ENCODE data around the gene RNF223.
"Not testable (repeated sequence)": the region's sequence is repeated elsewhere in the genome, so short reads cannot be mapped to it uniquely, and the experiment has no call there.

The RNF223 gene

GRCh38 chr1:1058088-1058905 lies 15.8 kb downstream of the RNF223 start:
- no peak for DNase-seq

GRCh38 chr1:1057769-1058087 lies 16.4 kb downstream of the RNF223 start:
- not testable (repeated sequence) for DNase-seq

GRCh38 chr1:1055841-1056736 lies 18.0 kb downstream of the RNF223 start:
- no peak for DNase-seq

- no peak for DNase-seq
Observed at GRCh38 chr1:1054971-1055370, 19.1 kb downstream of the RNF223 start.

- no peak for DNase-seq
Observed at GRCh38 chr1:1054099-1054700, 19.9 kb downstream of the RNF223 start.

GRCh38 chr1:1053682-1054081 lies 20.4 kb downstream of the RNF223 start:
- DNase-seq = no peak

GRCh38 chr1:1053022-1053421 lies 21.1 kb downstream of the RNF223 start:
- DNase-seq = no peak

GRCh38 chr1:1052003-1052840 lies 21.9 kb downstream of the RNF223 start:
- DNase-seq = no peak

- DNase-seq = no peak
Observed at GRCh38 chr1:1051127-1051810, 22.8 kb downstream of the RNF223 start.

- DNase-seq = no peak
Observed at GRCh38 chr1:1050577-1051052, 23.5 kb downstream of the RNF223 start.

GRCh38 chr1:1049318-1050165 lies 24.6 kb downstream of the RNF223 start:
- DNase-seq = no peak

- DNase-seq = no peak
Observed at GRCh38 chr1:1048765-1049164, 25.3 kb downstream of the RNF223 start.

- no peak for DNase-seq
Observed at GRCh38 chr1:1047963-1048362, 26.1 kb downstream of the RNF223 start.

GRCh38 chr1:1047407-1047806 lies 26.7 kb downstream of the RNF223 start:
- DNase-seq = no peak

- no peak for DNase-seq
Observed at GRCh38 chr1:1046767-1047166, 27.3 kb downstream of the RNF223 start.

- no peak for DNase-seq
Observed at GRCh38 chr1:1046243-1046642, 27.9 kb downstream of the RNF223 start.

- DNase-seq = no peak
Observed at GRCh38 chr1:1045129-1045528, 29.0 kb downstream of the RNF223 start.

- DNase-seq = no peak
Observed at GRCh38 chr1:1044455-1045078, 29.5 kb downstream of the RNF223 start.

- no peak for DNase-seq
Observed at GRCh38 chr1:1043921-1044320, 30.2 kb downstream of the RNF223 start.

GRCh38 chr1:1043411-1043810 lies 30.7 kb downstream of the RNF223 start:
- DNase-seq = no peak

GRCh38 chr1:1042835-1043234 lies 31.3 kb downstream of the RNF223 start:
- DNase-seq = no peak

Data from GF-D8 (cell line).